ENCODE data around the gene NAA10.

GRCh38 chrX:153882557-153882956, 52.3 kb downstream of the NAA10 start:
- no peak for TF ChIP-seq CTCF (IDR thresholded peaks at IDR 0.05)
- no peak for TF ChIP-seq POLR2A (IDR thresholded peaks at IDR 0.05)
- TF ChIP-seq POLR2AphosphoS5 (IDR thresholded peaks at IDR 0.05) = no peak
- no peak for TF ChIP-seq EP300 (IDR thresholded peaks at IDR 0.05)
